T-helper 1 cell treated with Interleukin-12 subunit alpha and Interleukin-12 subunit beta and Interleukin-4 antibody, amounts not matched to agents 30 μg/mL and 1 μg/mL, for 36 hours (primary cell): ENCODE data around the gene NHSL2.

Experiments used
- H3K27ac Mint-ChIP-seq: one replicate; pipeline ENCODE4 v1.8.0; 2021; ENCODE audit warnings: mild to moderate bottlenecking, mixed read lengths
- H3K27me3 Mint-ChIP-seq: one replicate; pipeline ENCODE4 v1.8.0; 2021; ENCODE audit warnings: low read depth, mixed read lengths
- H3K36me3 Mint-ChIP-seq: one replicate; pipeline ENCODE4 v1.8.0; 2021; ENCODE audit warnings: low read depth, mixed read lengths
- H3K4me1 Mint-ChIP-seq: one replicate; pipeline ENCODE4 v1.8.0; 2021; ENCODE audit warnings: low read depth, mixed read lengths
- H3K4me3 Mint-ChIP-seq: one replicate; pipeline ENCODE4 v1.8.0; 2021; ENCODE audit warnings: mild to moderate bottlenecking, moderate library complexity, mixed read lengths
- H3K9me3 Mint-ChIP-seq: one replicate; pipeline ENCODE4 v1.8.0; 2021; ENCODE audit warnings: mixed read lengths

Gene NHSL2

DNA sequence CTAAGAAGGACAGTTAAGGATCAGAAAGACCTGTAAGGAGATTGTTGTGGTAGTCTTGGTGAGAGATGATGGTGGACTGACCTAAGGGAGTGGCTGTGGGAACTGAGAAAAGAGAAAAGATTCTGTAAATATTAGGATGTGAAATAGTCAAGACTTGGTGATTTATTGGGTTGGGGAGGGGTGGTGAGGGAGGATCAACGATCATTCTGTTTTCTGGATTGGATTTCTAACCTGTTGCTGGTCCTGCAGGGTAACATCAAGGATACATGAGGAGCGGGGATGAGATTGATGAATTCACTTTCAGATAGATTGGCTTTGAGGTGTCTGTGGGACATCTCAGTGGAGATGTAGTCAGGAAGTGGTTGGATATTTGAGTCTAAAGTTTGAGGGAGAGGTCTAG lies 272.3 kb downstream of the NHSL2 start:
- H3K36me3 Mint-ChIP-seq, result peaks cover 9% of the 10 kb centered on the region
- H3K4me3 Mint-ChIP-seq, result no peak overlapping the region
- no peak overlapping the region for H3K27ac Mint-ChIP-seq
- H3K27me3 Mint-ChIP-seq, result no peaks in the 10 kb centered on the region
- H3K9me3 Mint-ChIP-seq, result no peaks in the 10 kb centered on the region
- peaks cover 3% of the 10 kb centered on the region for H3K4me1 Mint-ChIP-seq

DNA sequence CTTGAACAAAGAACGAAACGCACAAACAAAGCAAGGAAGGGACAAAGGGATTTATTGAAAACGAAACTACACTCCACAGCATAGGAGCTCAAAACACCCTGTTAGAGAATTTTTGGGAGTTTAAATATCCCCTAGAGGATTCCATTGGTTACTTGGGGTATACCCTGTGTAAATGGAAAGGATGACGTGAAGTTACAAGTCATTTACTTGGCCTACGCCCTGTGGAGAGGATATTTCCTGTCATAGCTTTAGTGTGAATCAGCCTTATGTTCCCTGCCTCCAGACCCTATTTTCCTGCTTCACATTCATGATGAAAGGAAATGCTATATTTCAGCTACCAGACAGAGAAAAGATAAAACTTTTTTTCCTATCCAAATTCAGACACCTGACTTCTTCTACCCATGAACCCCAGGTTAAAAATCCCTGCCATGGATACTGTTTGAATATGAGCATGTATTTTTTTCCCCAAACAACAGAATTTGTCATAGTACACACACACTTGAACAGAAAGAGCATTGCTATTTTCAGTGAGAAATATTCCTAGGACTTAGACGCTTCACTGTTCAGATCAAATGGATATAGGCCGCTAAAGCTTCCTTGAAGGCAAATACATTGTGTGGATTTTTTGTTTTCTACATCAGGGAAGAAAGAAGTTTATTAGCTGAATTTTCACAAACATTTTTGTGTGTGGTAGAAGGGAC lies 291.3 kb downstream of the NHSL2 start:
- H3K9me3 Mint-ChIP-seq, result no peaks in the 10 kb centered on the region
- H3K4me1 Mint-ChIP-seq, result no peaks in the 10 kb centered on the region
- H3K4me3 Mint-ChIP-seq, result no peak overlapping the region
- no peak overlapping the region for H3K27ac Mint-ChIP-seq
- peaks cover 17% of the 10 kb centered on the region for H3K36me3 Mint-ChIP-seq
- no peaks in the 10 kb centered on the region for H3K27me3 Mint-ChIP-seq
